IPS-18a (cell line): Measurements from ENCODE around the gene COG7.

Experiments
- H3K27ac ChIP-seq: one replicate; pipeline ENCODE4 v1.5.1; 2013; ENCODE audit warnings: low read length
- H3K27me3 ChIP-seq: one replicate; pipeline ENCODE4 v1.6.1; 2013; ENCODE audit warnings: mild to moderate bottlenecking, low read length; ENCODE audit not compliant: control insufficient read depth, insufficient read depth
- H3K36me3 ChIP-seq: one replicate; pipeline ENCODE4 v1.6.1; 2013; ENCODE audit warnings: low read depth, low read length; ENCODE audit not compliant: control insufficient read depth
- H3K4me1 ChIP-seq: one replicate; pipeline ENCODE4 v1.6.1; 2013; ENCODE audit warnings: low read depth, low read length; ENCODE audit not compliant: control insufficient read depth
- H3K4me3 ChIP-seq: one replicate; pipeline ENCODE4 v1.5.1; 2013; ENCODE audit warnings: low read length
- H3K9ac ChIP-seq: one replicate; pipeline ENCODE4 v1.6.1; 2013; ENCODE audit warnings: mild to moderate bottlenecking, low read length, moderate library complexity
- H3K9me3 ChIP-seq: one replicate; pipeline ENCODE4 v1.6.1; 2013; ENCODE audit warnings: low read depth, low read length; ENCODE audit not compliant: control insufficient read depth

The COG7 gene

DNA sequence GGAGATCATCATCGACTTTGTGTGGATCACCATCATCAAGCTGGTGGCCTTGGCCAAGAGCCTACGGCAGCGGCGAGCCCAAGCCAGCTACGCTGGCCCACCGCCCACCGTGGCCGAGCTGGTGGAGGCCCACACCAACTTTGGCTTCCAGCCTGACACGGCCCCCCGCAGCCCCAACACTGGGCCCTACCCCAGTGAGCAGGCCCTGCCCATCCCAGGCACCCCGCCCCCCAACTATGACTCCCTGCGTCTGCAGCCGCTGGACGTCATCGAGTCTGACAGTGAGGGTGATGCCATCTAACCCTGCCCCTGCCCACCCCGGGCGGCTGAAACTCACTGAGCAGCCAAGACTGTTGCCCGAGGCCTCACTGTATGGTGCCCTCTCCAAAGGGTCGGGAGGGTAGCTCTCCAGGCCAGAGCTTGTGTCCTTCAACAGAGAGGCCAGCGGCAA lies 72.5 kb downstream of the COG7 start:
- Histone ChIP-seq H3K27me3 (no peaks in the 10 kb centered on the region), H3K4me1 (no peaks in the 10 kb centered on the region), H3K27ac (no peak overlapping the region), H3K9me3 (no peaks in the 10 kb centered on the region), H3K9ac (no peak overlapping the region), H3K36me3 (no peaks in the 10 kb centered on the region), H3K4me3 (no peak overlapping the region)

DNA sequence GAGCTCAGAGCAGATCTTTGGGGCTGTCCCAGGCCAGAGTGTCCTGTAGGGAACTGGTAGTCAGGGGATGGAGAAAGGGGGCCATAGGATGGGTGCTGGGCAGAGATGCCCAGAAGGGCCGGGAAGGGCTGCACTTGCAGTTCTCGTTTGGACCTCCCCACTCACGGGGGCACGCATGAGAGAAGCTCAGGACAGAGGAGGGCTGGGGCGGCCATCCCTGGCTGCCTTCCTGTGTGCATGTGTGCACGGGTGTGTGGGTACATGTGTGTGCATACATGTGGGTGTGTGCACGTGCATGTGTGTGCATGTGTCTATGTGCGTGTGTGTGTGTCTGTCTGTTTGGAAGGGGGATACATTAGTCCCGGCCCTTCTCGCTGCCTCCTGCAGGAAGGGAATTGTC lies 73.3 kb downstream of the COG7 start:
- Histone ChIP-seq H3K4me1 (no peaks in the 10 kb centered on the region), H3K36me3 (no peaks in the 10 kb centered on the region), H3K4me3 (no peak overlapping the region), H3K27ac (no peak overlapping the region), H3K27me3 (no peaks in the 10 kb centered on the region), H3K9me3 (no peaks in the 10 kb centered on the region), H3K9ac (no peak overlapping the region)

DNA sequence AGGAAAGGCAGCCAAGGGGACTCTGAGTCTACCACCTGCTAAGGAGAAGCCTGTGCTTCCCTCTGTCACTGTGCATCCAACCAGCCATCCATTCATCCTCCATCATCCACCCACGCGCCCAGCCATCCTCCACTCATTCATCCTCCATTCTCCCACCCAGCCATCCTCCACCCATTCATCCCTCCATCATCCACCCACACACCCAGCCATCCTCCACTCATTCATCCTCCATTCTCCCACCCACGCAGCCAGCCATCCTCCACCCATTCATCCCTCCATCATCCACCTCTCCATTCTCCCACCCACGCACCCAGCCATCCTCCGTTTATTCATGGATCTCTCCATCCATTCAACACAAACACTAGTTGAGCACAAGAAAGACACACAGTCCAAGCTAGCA lies 74.1 kb downstream of the COG7 start:
- Histone ChIP-seq H3K9ac (no peak overlapping the region), H3K27me3 (no peaks in the 10 kb centered on the region), H3K27ac (no peak overlapping the region)

DNA sequence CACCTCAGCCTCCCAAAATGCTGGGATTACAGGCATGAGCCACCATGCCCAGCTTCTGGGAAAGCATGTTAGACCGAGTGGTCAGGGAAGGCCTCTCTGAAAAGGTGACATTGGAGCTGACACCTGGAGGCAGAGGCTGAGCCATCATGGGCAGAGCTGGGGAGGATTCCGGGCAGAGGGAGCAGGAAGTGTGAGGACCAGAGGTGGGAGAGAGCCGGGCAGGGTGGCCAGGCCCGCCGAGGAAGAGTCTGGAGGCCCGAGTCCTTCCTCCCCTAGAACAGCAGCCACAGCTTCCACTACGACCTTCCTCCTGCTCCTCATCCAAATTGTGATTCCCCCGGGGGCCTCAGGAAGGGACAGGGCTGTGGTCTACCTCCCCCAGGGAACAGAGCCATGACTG lies 74.7 kb downstream of the COG7 start:
- Histone ChIP-seq H3K4me1 (no peaks in the 10 kb centered on the region), H3K9ac (no peak overlapping the region), H3K36me3 (no peaks in the 10 kb centered on the region), H3K27ac (no peak overlapping the region), H3K9me3 (no peaks in the 10 kb centered on the region), H3K27me3 (no peaks in the 10 kb centered on the region), H3K4me3 (no peak overlapping the region)

More for the DNA sequence above, 74.1 kb downstream of the COG7 start:
- Histone ChIP-seq H3K4me3 (no peak overlapping the region), H3K36me3 (no peaks in the 10 kb centered on the region), H3K4me1 (no peaks in the 10 kb centered on the region), H3K9me3 (no peaks in the 10 kb centered on the region)

DNA sequence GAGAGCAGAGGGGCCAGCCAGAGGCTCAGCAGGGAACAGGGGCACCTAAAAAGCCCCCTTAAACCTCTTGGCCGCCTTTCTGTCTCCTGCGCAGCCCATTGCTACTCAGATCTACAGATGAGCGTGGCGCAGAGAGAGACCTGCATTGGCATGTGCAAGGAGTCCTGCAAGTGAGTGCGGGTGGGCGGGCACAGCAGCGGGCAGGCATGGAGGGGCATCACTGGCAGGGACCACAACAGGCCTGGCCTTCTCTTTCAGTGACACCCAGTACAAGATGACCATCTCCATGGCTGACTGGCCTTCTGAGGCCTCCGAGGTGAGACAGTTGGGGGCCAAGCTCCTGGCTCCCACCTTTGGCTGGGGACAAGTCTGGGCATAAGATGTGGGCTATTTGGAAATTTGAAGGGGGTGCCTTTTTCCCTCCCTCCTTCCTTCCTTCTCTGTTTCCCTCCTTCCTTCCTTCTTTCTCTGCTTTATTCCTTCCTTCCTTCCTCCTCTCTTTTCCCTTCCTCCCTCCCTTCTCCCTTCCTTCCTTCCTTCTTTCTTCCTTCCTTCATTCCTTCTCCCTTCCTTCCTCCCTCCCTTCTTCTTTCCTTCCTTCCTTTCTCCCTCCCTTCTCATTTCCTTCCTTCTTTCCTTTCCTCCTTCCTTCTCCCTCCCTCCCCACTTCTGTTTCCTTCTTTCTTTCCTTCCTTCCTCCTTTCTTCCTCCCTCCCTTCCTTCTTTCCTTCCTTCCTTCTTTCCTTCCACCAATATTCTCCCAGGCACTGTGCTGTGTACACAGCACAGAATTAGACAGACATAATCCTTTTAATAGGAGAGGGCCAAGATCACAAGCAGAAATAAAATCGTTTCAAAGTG lies 75.7 kb downstream of the COG7 start:
- Histone ChIP-seq H3K4me3 (no peak overlapping the region), H3K27me3 (no peaks in the 10 kb centered on the region), H3K9me3 (no peaks in the 10 kb centered on the region), H3K36me3 (no peaks in the 10 kb centered on the region), H3K9ac (no peak overlapping the region), H3K27ac (no peak overlapping the region), H3K4me1 (no peaks in the 10 kb centered on the region)

DNA sequence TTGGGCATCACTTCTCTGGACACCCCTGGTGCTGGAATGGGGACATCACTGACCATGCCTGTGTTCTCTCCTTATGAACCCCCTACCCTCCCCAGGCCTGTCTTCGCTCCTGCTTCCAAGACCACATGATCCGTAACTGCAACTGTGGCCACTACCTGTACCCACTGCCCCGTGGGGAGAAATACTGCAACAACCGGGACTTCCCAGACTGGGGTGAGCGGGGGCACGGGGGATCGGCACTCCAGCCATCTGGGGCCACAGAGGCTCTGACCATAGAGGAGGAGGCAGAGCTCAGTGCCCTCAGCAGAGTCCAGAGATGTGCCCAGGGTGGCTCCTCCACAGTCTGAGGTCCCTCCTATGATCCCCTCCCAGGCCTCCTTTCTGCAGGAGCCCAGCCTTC lies 77.3 kb downstream of the COG7 start:
- Histone ChIP-seq H3K9me3 (no peaks in the 10 kb centered on the region), H3K36me3 (no peaks in the 10 kb centered on the region), H3K9ac (no peak overlapping the region), H3K4me1 (no peaks in the 10 kb centered on the region), H3K4me3 (no peak overlapping the region), H3K27ac (no peak overlapping the region), H3K27me3 (no peaks in the 10 kb centered on the region)

DNA sequence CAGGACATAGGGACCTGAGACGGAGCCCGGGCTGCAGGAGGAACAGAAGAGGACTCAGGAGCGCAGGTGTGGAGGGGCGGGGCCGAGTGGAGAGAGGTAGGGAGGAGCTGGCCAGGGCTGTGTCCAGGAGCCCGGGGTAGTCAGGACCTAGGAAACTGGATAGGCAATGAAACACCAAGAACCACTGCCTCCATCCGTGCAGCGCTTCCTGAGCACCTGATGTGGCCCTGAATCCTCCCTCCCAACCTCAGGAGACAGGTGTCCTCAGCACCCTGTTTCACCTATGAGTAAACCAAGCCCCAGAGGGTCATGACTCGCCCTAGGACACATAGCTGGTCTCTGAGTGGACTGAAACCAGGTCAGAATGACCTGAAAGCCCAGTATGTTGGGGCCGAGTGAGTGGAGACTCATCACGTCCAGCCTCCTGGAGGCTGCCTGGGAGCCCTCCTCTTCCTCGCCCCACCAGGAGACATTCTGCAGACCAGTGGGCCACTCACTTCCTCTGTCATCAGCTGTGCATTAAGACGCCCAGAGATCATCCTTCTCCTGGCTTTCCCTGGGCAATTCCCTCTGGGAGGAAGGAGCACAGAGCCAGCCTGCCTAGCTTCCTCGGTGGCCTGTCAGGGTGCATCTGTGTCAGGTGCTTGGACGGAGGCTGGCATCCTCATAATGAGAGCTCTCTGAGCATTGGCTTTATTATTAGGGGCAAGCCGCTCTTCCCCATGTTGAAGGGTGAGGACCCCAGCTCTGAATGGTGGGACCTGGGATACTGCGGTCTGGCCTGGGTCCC lies 78.1 kb downstream of the COG7 start:
- H3K9ac ChIP-seq = no peak overlapping the region
- no peaks in the 10 kb centered on the region for H3K9me3 ChIP-seq
- no peaks in the 10 kb centered on the region for H3K4me1 ChIP-seq
- no peak overlapping the region for H3K4me3 ChIP-seq
- H3K27me3 ChIP-seq = no peaks in the 10 kb centered on the region
- H3K36me3 ChIP-seq = no peaks in the 10 kb centered on the region
- no peak overlapping the region for H3K27ac ChIP-seq

DNA sequence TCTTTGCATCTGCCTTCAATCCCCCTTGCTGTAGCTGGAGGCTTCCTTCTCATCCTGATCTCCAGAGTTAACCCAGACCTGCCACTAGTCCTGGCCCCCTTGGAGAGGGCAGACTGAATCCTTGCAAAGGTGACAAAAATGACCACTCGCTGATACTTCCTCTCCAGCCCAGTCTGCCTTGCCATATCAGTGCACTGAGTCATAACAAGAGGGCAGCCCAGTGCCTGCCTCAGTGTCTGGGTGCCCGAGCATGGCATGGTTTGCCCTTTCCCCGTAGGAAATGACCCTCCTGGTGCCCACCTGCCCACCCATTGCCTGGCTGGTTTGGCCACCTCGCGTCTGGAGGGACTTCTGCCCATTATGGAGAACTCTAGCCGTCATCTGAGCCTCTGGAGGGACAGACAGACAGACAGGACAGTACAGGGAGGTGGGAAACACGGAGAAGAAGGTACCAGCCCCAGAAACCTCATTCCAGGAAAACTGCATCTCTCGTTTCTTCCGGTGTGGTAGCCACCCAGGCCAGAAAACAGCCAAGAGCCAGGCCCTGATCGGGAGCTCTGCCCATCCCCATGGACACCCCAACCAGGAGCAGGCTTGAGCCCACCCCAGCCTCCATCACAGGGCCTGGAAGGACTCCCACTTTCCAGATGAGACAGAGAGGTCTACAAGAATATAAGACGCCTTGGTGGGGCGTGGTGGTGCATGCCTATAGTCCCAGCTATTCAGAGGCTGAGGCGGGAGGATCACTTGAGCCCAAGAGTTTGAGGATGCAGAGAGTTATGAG lies 79.4 kb downstream of the COG7 start:
- H3K36me3 ChIP-seq = no peaks in the 10 kb centered on the region
- H3K4me3 ChIP-seq = no peak overlapping the region
- no peak overlapping the region for H3K27ac ChIP-seq
- no peaks in the 10 kb centered on the region for H3K27me3 ChIP-seq
- H3K4me1 ChIP-seq = no peaks in the 10 kb centered on the region
- no peaks in the 10 kb centered on the region for H3K9me3 ChIP-seq
- H3K9ac ChIP-seq = no peak overlapping the region

DNA sequence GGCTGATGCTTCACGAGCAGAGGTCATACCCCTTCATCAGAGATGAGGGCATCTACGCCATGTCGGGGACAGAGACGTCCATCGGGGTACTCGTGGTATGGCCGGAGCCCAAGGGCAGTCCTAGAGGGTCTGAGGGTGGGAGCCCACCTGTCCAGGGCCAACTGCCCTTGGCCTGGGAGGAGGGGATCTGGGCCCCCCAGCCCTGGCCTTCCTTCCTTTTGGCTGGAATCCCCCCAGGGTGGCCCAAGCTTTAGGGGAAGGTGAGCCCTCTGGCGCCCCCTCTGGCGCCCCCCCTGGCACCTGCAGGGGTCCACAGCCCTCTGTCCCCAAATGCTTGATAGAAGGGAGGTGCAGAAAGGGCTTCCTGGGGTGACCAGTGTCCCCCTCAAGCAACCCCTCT lies 81.6 kb downstream of the COG7 start:
- no peaks in the 10 kb centered on the region for H3K9me3 ChIP-seq
- H3K4me1 ChIP-seq = no peaks in the 10 kb centered on the region
- no peak overlapping the region for H3K27ac ChIP-seq
- no peak overlapping the region for H3K9ac ChIP-seq
- H3K36me3 ChIP-seq = no peaks in the 10 kb centered on the region
- no peak overlapping the region for H3K4me3 ChIP-seq
- no peaks in the 10 kb centered on the region for H3K27me3 ChIP-seq

DNA sequence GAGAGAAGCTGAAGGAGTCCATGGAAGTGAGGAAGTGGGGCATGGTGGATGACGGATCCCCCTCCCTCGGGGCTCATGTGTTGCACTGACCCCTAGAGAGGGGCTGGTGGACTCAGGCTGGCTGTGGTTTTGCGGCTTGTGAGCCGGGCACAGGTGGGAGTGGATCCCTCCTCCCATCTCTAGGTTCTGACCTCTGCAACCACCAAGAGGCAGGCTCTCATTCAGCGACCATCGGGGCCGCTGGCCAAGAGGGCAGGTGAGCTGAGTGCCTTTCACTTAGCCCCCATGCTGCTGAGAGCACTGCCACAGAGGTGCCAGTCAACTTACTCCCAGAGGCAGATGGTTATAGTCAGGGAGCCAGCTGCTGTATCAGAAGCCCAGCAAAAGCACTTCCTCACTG lies 83.6 kb downstream of the COG7 start:
- H3K27ac ChIP-seq = no peak overlapping the region
- no peaks in the 10 kb centered on the region for H3K36me3 ChIP-seq
- no peaks in the 10 kb centered on the region for H3K27me3 ChIP-seq
- H3K4me3 ChIP-seq = no peak overlapping the region
- H3K9me3 ChIP-seq = no peaks in the 10 kb centered on the region
- no peak overlapping the region for H3K9ac ChIP-seq
- peaks cover 4% of the 10 kb centered on the region for H3K4me1 ChIP-seq

DNA sequence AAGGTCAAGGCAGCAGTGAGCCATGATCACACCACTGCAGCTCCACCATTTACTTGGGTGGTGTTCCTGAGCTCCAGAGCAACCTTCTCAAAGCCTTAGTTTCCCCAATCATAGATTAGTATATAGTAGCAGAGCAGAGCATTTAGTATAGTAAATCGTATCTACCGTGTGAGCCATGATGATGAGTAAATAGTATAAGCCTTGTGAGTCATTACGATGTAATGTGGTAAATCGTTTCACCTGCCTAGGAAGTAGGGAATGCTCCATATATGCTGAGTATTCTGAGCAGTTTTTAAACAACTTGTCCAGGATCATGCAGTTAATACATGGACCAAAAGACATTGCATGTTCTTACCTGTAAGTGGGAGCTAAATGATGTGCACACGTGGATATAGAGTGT lies 84.5 kb downstream of the COG7 start:
- Histone ChIP-seq H3K27ac (no peak overlapping the region), H3K4me1 (peaks cover 4% of the 10 kb centered on the region), H3K9ac (no peak overlapping the region), H3K9me3 (no peaks in the 10 kb centered on the region), H3K36me3 (no peaks in the 10 kb centered on the region), H3K27me3 (no peaks in the 10 kb centered on the region), H3K4me3 (no peak overlapping the region)
